T-helper 2 cell (primary cell): ENCODE data around the gene FBXO44.

Experiments used
- DNase-seq, 5 experiments: peaks; one replicate each; pipeline versions ENCODE4 v3.0.0 to v3.0.0-alpha.2; 2012 to 2022

Gene FBXO44

DNA sequence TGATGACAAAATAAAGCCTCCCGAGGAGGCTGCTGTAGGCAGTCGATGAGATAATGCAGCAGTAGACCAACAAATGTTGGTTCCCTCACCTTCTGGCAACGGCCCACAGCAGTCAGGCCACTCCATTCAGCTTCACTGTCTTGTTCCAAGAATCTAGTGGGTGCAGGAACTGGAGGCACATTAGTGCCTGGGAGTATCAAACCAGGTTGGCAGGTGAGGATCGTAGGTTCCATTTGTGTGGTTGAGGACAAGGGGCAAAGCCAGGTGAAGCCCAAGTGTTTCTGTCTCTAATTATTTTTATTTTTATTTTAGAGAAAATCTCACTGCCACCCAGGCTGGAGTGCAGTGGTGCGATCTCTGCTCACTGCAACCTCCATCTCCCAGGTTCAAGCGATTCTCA is 13.7 kb upstream of the FBXO44 start:
- no peak for DNase-seq

DNA sequence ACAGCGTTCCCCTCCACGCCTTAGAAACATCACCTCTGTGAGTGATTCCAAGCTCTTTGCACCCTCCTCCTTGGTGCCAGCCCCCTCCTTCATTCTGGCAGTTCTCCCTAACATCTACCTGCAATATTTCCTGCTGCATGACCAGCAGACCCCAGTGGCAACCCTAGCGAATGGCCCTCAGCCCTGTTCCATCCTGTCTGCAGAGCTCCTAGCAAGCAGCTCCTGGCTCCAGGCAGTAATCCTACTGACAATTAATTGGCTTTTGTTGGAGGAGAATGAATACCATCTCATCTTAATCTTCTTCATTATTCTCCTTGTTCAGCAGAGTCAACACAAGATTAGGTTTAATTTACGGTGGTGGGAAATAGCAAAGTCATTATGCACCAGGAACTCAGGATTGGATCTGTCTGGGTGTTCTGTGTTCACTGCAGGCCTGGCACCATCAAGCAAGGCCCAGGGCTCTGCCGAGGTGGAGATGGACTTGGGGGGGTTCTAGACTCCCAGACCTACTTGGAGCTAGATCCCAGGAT is 12.8 kb upstream of the FBXO44 start:
- no peak for DNase-seq

DNA sequence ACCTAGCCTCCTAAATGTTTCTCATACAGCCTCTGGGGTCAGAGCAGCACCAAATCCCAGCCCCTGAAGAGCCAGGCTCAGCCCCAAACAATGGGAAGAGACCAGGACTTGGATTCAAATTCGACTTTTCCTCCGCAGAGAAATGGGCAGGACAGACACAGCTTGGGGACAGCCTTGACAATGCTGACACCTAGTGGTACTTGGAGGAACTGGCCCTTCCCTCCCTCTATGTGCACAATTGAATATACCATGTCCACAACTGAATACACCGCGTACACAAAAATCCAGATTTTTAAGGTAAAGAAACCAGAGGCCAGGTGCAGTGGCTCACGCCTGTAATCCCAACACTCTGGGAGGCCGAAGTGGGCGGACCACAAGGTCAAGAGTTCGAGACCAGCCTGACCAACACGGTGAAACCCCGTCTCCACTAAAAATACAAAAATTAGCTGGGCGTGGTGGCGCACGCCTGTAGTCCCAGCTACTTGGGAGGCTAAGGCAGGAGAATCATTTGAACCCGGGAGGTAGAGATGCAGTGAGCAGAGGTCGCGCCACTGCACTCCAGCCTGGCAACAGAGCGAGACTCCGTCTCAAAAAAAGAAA is 12.2 kb upstream of the FBXO44 start:
- DNase-seq, result peak in 4 of 5 experiments; percentile 43 to 64 (median 56)

DNA sequence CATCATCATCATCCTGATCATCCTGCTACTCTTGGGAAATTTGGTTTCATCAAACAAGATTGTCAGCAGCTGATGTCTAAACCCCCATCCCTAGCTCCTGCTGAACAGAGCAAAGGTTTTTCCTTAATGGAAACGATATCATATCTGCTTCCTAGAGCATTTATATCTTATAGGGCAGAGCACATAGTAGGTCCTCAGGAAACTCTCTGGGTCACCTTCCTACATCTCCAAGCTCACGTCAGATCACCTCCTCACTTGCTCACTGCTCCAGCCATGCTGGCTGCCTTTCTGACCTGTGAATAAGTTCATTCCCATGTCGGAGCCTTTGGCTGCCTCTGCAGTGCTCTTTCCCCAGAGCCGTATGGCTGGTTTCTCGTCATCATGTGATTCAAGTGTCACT is 10.9 kb upstream of the FBXO44 start:
- no peak for DNase-seq

DNA sequence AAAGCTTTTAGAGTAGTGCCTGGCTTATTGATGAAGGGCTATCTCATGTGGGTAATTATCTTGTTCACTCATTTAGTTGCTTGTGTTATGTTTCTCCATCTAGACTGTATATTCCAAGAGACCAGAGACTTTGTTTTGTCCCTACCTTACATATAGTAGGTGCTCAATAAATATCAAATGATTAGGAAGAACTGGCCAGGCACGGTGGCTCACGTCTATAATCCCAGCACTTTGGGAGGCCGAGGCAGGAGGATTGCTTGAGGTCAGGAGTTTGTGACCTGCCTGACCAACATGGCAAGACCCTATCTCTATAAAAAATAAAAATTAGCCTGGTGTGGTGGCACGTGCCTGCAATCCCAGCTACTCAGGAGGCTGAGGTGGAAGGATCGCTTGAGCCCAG is 9.4 kb upstream of the FBXO44 start:
- DNase-seq, result no peak

DNA sequence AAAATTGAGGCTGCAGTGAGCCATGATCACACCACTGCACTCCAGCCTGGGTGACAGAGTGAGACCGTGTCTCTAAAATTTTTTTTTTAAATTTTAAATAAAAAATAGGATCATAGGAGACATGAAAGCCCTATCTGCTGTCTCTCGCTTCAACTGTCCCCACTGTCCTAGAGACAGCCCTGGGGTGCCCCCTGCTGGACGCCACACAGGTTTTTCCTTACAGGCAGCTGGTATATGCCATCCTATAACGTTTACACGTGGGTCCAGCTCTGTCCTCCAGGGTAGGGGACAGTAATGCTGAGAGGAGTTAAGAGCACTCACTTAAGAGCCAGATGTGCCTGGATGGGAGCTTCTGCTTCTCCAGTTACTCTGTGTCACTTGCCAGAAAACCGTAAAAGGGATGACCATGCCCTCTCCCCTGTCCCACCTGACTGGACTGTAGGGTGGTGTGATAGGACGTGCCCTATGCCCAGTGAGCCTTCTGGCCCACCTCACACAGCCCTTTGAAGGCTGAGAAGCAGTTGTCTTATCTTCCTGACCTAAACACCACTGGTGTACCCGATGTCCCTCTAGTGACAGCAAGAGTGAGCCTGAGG is 8.9 kb upstream of the FBXO44 start:
- peak; percentile 46 to 75 (median 70) for DNase-seq

DNA sequence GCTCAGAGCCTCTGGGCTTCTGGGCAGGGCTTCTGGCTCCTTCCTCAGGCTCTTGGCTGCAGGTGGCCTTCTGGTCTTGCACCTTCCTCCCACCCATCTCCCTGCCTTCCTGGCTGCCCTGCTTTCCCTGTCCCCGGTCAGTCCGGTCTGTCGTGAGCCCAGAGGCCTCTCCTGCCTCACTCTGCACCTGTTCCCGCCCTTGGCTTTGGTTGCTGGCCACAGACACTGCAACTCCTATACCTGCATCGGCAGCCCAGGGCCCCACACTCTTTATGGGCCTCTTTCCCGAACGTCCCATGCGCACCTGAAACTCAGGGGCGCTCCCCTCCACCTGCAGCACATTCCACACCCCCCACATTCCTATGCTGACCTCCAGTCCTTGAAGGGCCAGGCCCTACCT is 8.4 kb upstream of the FBXO44 start:
- DNase-seq, result no peak

DNA sequence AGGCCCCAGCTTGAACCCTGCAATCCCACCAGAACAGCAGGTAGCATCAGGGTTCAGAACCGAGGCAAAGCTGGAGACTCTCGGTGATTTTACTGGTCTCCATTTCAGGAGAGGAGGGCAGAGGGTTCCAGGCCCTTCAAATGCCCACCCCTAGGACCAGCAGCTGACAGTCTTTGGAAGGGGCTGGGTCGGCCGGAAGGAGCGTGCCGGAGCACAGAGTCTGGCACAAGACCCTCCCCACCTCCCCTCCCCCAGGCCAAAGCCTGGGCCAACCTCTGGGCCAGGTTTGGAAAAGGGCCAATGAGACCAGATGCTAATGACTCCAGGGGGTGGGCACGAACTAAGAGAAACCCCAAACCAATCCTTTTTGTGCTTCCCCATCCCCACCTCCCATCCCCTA is 7.3 kb upstream of the FBXO44 start:
- no peak for DNase-seq

DNA sequence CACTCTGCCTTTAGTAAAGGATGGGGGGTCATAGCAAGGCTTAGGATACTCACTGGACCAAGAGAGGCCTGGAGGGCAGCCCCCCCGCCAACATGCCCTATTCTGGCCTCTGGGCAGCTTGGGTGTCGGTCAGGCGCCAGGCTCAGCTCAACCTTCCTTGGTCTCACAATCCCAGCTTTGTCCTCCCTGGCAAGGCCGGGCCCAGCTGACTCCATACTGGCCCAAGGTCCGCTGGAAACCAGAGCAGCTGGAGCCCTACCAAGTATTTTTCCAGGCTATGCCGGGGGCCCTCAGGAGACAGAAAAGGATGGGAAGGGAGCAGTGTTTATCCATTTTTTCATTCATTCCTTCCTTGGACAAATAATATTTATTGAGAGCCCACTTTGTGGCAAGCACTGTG is 6.6 kb upstream of the FBXO44 start:
- DNase-seq, result no peak

DNA sequence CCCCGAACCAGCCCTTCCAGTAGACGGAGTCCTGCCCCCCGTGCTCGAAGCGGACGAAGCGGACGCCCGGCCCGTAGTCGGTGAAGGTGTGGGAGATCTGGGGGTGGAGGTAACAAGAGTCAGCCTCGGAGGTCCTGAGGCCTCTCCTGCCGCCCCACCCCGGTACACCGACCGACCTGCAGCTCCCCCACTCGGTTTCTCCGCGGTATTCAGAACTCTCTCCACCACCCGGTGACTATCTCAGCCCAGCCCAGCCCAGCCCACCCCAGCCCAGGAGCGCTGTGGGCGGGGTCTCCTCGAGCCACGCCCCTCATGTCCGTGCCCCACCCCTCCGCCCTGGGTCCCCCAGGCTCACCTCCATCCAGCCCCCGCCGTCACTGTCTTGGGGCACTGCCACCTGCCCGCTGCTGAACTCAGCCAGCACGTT is 5.9 kb upstream of the FBXO44 start:
- DNase-seq, result peak in 3 of 5 experiments; percentile 13 to 32 (median 18)

DNA sequence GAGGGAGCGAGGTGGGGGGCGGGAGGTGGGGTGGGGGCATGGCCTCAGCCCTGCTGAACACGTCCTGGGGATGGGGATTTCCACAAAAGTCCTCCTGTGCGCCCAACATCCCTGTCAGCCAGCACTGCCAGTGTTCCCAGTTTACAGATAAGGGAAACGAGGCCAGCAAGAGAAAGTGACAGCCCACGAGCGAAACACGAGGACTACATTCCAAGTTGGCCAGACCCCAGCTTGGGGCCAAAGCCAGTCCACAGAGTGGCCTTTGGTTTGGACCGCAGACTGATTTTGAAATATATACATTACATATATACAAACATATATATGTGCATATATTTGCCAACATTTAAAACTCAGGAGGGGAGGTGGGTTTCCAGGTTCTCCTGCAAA is 5.4 kb upstream of the FBXO44 start:
- DNase-seq, result no peak

DNA sequence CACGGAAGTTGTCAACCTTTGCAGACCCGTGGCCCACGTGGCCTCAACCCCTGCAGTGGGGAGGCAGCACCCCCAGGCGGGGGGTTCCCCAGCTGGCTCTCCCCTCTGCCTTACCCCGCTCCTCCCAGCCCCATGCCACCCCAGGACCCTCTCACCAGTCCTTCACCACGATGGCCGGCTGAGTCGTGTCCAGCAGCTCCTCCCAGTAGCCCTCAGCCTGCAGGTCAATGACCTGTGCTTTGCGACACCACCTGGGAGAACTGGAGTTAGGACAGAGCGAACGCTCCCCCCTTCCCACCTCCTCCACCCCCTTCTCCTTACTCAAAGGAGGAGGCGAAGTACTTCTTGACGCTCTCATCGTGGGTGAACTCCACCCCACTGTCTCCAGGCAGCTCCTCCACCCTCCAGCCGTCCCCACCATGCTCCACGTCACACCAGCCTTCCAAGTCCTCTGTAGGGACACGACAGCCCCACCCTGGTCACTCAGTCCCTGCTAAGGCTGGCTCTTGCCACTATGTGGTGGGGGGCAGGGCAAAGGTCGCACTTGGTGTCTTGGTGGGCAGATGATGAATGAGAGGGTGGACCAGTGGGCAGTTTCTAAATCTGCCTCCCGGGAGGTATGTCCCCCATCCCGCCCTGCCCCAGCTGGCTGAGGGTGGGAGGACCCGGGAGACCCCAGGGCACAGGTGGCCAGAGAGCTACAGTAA is 4.9 kb upstream of the FBXO44 start:
- no peak for DNase-seq

DNA sequence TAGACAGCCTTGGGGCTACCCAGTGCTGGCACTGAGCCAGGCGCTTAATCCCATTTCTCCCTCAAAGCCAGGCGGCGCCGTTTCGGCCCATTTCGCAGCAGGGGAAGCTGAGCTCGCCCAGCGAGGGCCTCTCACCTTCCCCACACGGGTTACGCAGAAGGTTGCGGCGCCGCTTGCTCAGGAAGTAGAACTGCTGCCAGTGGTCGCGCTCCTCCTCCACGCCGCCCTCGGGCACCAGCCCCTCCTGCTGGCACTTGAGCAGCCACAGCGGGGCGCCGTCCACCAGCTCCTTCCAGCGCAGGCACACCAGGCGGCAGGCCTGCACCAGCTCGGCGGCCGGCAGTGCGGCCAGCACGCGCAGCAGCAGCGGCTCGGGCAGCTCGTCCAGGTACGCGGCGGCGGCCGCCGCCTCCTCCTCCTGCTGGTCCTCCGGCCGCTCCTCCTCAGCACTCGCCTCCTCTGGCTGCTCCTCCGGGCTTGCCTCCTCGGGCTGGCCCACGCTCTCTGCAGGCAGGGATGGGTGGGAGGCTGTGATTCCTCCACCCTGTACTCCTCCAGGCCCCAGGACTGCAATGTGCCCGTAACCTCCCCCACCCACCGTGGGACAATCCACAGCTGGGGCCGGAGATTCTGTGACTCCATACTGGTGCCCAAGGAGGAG is 4.2 kb upstream of the FBXO44 start:
- peak; percentile 47 to 93 (median 68) for DNase-seq

DNA sequence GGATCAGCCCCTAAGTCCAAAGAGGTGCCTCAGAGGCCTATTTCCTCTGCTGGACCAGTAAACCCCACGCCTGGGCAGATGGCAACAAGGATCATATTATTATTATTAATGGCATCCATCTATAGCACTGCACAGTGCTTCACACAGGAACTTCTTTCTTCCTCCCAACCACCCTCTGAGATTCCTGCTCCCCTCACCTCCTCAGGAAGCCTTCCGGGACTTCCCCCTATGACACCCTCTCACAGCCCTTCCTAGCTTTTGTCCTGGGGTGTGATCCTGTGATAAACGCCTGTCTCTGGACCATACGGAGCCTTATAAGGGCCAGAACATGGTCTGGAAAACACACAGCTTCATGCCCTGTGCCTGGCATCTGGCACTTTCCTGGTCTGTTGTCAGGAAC is 3.7 kb upstream of the FBXO44 start:
- no peak for DNase-seq

DNA sequence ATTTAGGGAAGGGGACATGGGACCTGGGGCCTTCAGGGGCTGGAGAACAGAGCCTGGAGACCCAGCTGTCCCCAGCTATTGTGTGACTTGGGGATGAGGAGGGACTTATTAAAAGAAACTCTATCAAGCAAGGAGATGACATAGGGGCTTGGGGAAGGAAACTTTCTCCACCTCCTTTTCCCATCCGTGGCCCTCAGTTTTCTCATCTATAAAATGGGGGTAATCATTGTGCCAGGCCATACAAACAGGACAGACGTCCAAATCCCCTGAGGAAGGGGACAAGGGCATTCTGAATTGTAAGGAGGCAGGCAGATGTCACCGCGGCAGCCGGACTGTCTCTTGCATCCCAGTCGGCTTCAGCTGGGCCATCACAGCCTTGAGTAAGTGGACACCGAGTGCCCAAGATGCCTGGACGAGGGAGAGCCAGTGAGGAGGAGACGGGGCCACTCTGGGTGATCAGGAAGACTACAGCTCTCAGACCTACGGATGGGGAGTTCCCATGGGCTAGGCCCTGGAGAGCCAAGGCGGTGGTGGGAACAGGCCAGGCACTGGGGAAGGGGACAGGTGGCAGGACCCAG is 2.4 kb upstream of the FBXO44 start:
- DNase-seq, result no peak

DNA sequence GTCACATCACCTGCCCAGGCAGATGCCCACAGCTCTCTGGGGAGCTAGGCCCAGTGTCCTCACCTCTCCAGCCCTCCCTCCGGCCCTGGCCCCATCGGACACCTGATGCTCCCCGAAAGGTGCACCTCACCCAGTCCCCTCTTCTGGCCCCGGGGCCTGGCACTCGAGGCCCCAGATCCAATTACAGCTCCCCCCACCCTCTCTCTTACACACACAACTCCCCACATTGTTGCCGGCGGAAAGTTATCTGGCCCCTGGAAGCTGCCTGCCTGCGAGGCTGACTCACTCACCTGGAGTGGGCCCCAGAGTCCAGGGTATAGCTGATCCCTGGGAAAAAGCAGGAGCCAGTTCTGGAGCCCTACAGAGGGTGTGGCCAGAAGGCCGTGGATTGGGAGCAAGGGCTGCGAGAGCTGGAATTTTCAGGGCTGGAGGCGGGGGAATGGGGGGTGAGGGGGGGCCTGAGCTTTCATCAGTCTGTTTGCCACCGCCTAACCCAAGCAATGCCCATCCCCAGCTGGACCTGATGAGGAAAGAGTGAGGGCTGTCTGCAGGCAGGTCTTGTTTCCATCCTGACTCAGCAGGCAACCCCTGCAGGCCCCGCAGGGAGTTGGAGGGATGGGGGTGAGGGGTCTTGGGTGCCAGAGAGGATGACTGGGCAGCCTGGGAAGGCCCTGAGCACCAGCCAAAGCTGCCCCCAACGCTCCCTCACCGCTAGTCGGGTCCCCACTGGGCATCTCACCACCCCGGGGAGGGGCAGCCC is 1.4 kb upstream of the FBXO44 start:
- no peak for DNase-seq

DNA sequence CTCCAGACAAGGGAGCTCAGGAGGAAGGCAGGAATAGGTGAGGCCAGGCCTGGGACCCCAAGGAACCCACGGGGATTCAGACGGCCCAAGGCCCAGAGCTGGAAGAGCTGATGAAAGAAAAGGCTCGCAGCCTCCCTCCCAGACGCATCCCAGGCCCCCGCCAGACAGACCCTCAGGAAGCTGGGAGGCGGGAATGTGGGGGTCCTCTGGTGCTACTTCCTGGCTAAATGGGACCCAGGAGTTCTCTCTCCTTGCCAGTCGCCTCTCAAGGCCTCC is 878 bp upstream of the FBXO44 start:
- DNase-seq, result no peak

DNA sequence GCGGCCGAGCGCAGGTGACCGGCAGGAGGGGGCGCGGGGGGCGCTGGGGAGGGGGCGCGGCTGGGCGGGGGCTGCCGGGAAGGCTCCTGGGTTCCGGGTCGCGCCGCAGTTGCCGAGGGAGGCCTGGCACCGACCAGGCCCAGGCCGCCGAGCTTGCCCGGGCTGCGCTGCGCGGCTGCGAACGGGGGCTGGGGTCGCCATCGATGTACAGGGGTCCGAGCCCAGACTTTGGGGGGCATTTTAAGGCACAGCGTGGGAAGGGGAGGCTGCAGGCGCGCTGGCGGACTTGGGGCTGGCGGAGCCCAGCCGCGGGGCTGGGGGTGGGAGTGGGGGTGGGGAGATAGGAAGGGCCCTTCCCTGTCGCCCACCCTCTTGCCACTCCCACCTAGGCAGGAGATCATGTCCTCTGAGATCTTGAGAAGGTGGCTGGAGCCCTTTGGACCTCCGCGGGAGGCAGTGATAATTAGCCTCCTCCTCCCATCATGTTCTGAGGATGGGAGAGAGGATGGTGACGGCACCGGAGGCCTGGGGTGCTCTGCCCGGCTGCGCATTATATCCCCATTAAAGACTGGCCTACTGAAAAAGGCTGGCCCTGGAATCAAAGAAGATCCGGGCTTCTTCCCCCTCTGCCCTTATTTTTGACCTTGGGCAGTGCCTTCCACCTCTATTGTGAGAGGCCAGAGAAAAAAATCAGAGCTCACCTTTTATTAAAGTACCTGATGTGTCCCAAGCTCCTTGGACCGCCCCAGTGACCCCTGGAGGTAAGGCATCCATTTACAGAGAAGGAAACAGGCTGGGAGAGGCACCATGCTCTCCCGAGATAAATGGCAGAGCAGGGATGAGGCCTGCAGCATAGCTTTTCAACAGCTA is 497 bp downstream of the FBXO44 start:
- DNase-seq, result no peak

DNA sequence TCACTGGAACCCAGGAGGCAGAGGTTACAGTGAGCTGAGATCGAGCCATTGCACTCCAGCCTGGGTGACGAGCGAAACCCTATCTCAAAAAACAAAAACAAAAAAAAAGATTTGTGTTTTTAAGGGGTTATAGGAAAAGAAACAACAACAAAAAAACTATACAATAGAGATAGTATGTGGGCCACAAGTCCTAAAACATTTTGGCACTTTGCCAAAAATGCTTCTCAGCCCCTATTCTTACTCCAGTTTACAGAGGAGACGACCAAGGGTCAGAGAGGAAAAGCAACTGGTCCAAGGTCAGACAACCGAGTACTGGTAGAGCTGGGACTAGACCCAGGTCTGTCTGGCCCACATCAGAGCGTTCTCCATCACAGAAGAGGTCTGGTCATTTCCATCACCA is 3.0 kb downstream of the FBXO44 start:
- DNase-seq, result no peak

DNA sequence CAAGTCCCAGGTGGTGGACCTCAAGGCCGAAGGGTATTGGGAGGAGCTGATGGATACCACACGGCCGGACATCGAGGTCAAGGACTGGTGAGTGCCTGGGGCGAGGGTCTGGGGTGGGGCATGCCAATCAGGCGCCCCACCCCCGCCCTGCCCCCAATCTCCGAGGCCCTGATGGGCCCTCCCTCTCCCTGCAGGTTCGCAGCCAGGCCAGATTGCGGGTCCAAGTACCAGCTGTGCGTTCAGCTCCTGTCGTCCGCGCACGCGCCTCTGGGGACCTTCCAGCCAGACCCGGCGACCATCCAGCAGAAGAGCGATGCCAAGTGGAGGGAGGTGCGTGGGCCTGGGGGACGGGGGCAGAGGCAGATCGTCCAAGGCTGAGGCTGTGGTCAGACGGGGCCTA is 3.9 kb downstream of the FBXO44 start:
- DNase-seq, result no peak

DNA sequence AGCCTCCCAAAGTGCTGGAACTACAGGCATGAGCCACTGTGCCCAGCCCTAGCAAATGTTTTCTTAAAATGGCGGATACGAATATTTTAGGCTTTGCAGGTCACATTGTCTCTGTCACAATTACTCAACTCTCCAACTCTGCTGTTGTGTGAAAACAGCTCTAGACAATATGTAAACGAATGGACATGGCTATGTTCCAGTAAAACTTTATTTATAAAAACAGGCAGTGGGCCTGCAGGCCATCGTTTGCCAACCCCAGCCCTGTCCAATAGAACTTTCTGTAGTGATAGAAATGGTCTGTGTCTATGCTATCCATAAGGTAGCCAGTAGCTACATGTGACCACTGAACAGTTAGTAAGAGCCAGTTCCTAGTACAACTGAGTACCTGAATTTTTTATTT is 5.1 kb downstream of the FBXO44 start:
- no peak for DNase-seq

DNA sequence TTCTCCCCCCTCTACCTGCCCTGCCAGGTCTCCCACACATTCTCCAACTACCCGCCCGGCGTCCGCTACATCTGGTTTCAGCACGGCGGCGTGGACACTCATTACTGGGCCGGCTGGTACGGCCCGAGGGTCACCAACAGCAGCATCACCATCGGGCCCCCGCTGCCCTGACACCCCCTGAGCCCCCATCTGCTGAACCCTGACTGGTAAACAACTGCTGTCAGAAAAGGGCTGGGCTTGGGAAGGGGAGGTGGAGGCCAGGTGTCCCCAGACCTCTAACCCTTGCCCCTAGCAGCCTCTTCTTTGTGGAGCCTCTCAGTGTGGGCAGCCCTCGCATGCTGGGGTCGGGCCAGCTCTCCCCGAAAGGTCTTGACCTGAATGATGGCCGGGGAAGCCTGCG is 6.4 kb downstream of the FBXO44 start:
- DNase-seq, result no peak
